DMS153 (cell line): ENCODE measurements around the gene BLOC1S1.

ENCODE experiments used
- DNase-seq: peaks from one replicate; lab custom pipeline; 2025; lab: John Stamatoyannopoulos, UW

Gene BLOC1S1

GRCh38 chr12:55715833-55716581 lies at the start of gene BLOC1S1:
TSS of gene BLOC1S1 (plus strand) at chr12:55716046. CDS start at chr12:55716052, 6 bp downstream.
- peak; percentile 82 for DNase-seq

GRCh38 chr12:55666508-55666907 lies 49.3 kb upstream of the BLOC1S1 start:
- DNase-seq, result no peak

- no peak for DNase-seq
Measured at GRCh38 chr12:55670276-55670675, 45.6 kb upstream of the BLOC1S1 start.

- DNase-seq, result no peak
Measured at GRCh38 chr12:55671746-55672145, 44.1 kb upstream of the BLOC1S1 start.

DNA sequence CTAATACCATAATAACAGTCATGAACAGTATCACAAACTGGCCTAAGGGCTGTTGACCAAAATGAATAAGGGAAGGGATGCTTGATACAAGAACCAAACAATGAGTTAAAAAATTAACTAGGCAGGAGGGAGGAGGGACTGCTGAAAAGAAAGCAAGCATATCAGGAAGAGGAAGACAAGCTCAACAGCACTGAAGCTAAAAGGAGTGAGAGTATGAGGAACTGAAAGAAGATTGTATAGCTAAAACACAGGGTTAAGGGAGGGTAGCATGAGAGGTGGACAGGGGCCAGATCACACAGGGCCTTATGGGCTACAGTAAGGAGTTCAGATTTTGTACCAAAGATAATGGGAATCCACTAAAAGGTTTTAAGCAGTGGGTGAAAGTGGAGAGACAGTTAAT lies 42.2 kb upstream of the BLOC1S1 start:
- DNase-seq, result no peak

DNA sequence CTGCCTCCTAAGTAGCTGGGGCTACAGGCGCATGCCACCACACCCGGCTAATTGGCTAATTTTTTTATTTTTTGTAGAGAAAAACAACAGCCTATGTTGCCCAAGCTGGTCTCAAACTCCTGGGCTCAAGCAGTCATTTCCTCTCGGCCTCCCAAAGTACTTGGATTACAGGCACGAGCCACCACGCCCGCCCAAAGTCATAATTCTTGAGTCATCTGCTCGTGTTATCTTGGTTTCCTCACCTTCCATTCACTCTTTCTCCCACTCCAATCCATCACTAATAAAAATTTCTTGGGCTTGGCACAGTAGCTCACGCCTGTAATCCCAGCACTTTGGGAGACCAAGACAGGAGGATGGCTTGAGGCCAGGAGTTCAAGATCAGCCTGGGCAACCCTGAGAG lies 40.2 kb upstream of the BLOC1S1 start:
- no peak for DNase-seq

- no peak for DNase-seq
Measured at GRCh38 chr12:55676707-55677106, 39.1 kb upstream of the BLOC1S1 start.

DNA sequence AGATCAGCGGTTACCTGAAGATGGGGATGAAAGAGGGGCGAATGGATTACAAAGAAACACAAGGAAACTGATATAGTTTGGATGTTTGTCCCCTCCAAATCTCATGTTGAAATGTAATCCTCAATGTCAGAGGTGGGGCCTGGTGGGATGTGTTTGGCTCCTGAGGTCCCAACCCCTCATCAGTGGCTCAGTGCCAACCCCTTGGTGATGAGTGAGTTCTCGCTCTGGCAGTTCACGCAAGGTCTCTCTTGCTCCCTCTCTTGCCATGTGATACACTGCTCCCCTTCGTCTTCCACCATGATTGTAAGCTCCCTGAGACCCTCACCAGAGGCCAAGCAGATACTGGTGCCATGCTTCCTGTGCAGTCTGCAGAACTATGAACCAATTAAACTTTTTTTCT lies 36.2 kb upstream of the BLOC1S1 start:
- DNase-seq, result no peak

- no peak for DNase-seq
Measured at GRCh38 chr12:55681142-55682077, 34.4 kb upstream of the BLOC1S1 start.

DNA sequence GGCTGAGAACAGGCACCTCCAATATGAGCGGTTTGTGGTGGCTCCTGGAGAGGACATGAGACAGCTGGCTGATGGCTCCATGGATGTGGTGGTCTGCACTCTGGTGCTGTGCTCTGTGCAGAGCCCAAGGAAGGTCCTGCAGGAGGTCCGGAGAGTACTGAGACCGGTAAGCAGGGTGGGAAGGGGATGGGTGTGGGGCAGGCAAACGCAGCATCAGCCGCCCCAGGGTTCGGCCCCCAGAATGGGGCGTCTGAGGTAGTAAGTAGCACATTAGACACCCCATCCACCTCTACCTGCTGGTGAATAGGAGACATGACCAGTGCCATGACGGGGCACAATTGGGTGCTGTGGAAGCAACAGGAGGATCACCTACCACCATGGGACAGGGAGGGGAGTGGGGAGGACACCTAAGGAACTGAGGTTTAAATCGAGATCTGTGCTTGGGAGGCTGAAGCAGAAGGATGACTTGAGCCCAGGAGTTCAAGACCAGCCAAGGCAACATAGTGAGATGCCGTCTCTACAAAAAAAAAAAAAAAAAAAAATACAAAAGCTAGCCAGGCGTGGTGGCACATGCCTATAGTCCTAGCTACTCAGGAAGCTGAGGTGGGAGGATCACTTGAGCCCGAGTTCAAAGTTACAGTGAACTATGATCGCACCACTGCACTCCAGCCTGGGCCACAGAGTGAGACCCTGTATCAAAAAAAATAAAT lies 33.6 kb upstream of the BLOC1S1 start:
- no peak for DNase-seq

DNA sequence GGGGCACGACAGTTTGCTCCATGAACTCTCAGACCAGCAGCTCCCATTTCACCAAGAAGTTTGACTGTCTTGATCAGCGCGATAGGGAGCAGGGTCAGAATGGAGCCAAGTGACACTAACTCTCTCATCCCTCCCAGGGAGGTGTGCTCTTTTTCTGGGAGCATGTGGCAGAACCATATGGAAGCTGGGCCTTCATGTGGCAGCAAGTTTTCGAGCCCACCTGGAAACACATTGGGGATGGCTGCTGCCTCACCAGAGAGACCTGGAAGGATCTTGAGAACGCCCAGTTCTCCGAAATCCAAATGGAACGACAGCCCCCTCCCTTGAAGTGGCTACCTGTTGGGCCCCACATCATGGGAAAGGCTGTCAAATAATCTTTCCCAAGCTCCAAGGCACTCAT lies 32.2 kb upstream of the BLOC1S1 start:
- DNase-seq, result no peak

DNA sequence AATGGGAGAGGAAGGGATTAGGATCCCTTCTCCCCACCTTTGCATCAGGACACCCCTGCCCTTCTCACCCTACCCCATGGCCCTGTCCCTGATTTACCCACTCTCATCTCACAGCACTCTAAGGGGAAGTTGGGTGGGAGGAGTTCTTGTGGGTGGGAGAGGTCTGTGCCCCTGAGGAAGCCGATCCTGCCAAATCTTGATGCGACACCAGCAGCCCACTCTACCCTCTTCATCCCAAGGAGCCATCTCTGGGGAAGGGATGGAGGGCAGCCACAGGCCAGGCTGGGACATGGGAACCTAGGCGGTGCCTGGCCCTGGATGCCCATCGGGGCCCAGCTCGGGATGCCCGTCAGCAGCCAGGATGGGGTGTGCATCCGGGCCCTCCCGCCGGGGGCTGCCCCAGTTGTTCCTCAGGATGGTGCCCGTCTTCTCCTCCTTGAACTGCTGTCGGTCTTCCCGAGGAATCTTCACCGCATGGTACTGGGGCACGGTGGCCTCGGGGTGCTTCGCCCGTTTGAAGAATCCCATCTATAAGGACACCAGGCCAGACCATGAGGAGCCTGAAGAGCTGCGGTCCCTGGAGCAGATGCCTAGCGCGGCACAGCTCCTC lies 31.0 kb upstream of the BLOC1S1 start:
- DNase-seq, result no peak

- DNase-seq, result no peak
Measured at GRCh38 chr12:55685671-55686070, 30.2 kb upstream of the BLOC1S1 start.

DNA sequence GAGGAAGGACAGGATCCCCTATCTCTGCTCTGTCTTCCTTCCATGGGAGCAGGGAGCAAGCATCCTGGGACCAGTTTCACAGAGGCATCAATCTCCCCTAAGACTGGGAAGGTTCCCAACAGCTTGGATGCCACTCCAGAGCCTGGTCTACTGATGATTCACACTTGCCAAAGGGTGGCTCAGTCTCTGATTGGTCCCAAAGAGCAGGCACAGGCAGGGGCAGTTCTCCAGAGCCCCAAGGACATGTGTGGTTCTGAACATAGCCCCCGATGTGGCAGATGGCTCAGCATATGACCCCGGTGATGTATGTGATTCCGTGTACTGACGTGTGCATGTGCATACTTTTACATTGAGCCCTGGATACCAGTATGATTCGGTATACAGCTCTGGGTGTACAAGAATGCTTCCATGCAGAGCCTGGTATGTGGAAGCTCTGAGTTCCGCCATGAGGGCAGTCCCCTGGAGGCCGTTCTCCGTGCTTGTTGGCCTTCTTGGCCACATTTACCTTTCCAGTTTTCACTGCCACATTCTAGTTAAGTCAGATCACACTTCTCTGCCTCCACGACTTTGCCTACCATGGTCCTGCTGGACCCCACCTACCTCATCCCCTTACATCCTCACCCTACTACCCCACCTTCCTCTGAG lies 29.4 kb upstream of the BLOC1S1 start:
- no peak for DNase-seq

GRCh38 chr12:55687746-55688145 lies 28.1 kb upstream of the BLOC1S1 start:
- DNase-seq, result no peak

GRCh38 chr12:55688716-55689655 lies 26.9 kb upstream of the BLOC1S1 start:
- no peak for DNase-seq

DNA sequence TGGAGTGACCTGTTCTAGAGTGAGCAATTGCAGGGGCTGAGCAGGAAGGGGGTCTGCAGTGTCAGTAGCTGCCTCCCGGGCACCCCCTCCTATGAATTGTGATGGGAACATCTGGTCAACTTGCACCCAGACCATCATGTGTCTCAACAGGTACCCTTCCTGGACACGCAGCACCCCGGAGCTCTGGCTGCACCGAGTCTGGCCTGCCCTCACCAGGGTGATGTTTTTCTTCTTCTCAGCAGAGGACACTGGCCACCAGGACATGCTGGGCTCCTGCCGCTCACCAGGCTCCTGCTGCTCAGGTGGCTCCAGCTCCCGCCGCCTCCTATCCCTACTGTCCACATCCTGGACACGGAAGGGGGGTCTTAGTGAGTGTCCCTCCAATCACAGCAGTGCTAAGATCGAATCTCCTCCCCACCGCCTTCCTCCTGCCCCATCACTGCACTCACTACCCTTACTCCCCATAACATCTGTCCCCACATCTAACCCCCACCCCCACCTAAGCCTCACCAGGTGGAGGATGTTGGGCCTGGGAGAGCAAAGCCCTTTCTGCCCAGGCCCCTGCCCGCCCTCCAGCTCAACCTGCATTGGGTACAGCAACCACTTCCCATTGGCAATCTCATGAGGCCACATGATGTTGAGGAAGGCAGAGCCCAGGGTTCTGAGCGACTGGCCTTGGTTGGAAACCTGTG lies 23.1 kb upstream of the BLOC1S1 start:
- DNase-seq, result no peak

DNA sequence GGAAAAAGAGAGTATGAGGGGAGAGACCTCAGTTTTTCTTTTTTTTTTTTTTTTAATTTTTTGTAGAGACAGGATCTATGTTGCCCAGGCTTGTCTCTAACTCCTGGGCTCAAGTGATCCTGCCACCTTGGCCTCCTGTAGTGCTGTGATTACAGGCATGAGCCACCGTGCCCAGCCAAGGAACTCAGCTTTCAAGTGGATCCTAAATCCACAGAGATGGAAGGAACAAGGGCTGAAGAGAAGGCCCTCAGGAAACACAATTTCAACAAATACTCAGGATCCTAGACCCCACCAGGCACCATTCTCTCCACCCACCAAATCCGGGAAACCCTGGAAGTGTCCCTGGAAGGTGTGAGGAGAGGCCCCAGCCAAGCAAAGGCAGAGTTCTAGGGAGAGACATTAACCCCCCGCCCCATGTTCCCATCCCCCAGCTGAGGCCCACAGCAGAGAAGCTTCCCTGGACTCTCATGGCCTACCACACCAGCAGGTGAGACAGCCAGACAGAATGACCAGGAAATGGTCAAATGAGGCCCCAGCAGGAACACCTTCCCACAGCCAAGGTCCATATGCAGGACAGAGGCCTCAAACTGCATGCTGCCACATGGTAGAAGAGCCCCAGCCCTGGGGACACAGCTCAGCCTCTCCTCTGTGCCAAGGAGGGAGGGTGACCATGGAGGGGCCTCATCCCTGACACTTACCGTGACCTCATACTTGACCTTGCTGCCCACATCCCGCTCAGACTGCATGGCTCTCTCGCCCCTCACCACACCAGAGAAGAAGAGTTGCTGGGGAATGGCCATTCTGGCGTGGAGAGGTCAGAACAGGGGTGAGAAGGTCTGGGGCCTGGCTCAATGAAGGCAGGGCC lies 22.3 kb upstream of the BLOC1S1 start:
- no peak for DNase-seq

- DNase-seq, result no peak
Measured at GRCh38 chr12:55694188-55694515, 21.7 kb upstream of the BLOC1S1 start.
